Inflammatory macrophage treated with lipopolysaccharide for 1 hour (primary cell): ENCODE measurements around the gene NTN1.
"Not testable (repeated sequence)": the region's sequence is repeated elsewhere in the genome, so short reads cannot be mapped to it uniquely, and the experiment has no call there.

Experiments
- DNase-seq, 2 donors: peaks; one replicate each; pipeline ENCODE4 v3.0.0-alpha.2; 2020 to 2022

Gene NTN1

GRCh38 chr17:9257630-9257965 lies 236.3 kb downstream of the NTN1 start:
- DNase-seq, result not testable (repeated sequence)

- no peak for DNase-seq
These were observed 237.1 kb downstream of the NTN1 start for GRCh38 chr17:9258115-9259015.

GRCh38 chr17:9259419-9259818 lies 238.1 kb downstream of the NTN1 start:
- no peak for DNase-seq

- no peak for DNase-seq
These were observed 240.0 kb downstream of the NTN1 start for GRCh38 chr17:9261081-9262012.

GRCh38 chr17:9266031-9266680 lies 244.8 kb downstream of the NTN1 start:
- DNase-seq, result no peak

- DNase-seq, result no peak
These were observed 245.4 kb downstream of the NTN1 start for GRCh38 chr17:9266697-9267117.

- no peak for DNase-seq
These were observed 247.2 kb downstream of the NTN1 start for GRCh38 chr17:9268546-9268945.

- no peak for DNase-seq
These were observed 248.2 kb downstream of the NTN1 start for GRCh38 chr17:9269350-9270035.

- no peak for DNase-seq
These were observed 249.6 kb downstream of the NTN1 start for GRCh38 chr17:9270921-9271320.

- DNase-seq, result peak in 1 of 2 donors; percentile 16
These were observed 250.7 kb downstream of the NTN1 start for GRCh38 chr17:9271989-9272388.

- DNase-seq, result peak in 1 of 2 donors; percentile 9
These were observed 251.3 kb downstream of the NTN1 start for GRCh38 chr17:9272501-9273200.

- no peak for DNase-seq
These were observed 252.4 kb downstream of the NTN1 start for GRCh38 chr17:9273428-9274391.

GRCh38 chr17:9274973-9275372 lies 253.7 kb downstream of the NTN1 start:
- no peak for DNase-seq

- DNase-seq, result no peak
These were observed 258.6 kb downstream of the NTN1 start for GRCh38 chr17:9279893-9280292.

- no peak for DNase-seq
These were observed 262.6 kb downstream of the NTN1 start for GRCh38 chr17:9283909-9284308.

- DNase-seq, result no peak
These were observed 263.6 kb downstream of the NTN1 start for GRCh38 chr17:9284884-9285283.

GRCh38 chr17:9285602-9286427 lies 264.5 kb downstream of the NTN1 start:
- no peak for DNase-seq

GRCh38 chr17:9286434-9286833 lies 265.1 kb downstream of the NTN1 start:
- DNase-seq, result no peak

GRCh38 chr17:9287306-9287705 lies 266.0 kb downstream of the NTN1 start:
- no peak for DNase-seq

- no peak for DNase-seq
These were observed 268.9 kb downstream of the NTN1 start for GRCh38 chr17:9290226-9290613.
